Endothelial cell of umbilical vein (primary cell): ENCODE data around the gene PCNA. TPM values are rescaled to one million over a fixed set of nuclear protein-coding genes. Genes with fewer than 3 reads are reported as not detected.

ENCODE experiments used
- BruUV-seq: library from RNA; stranded (reverse); fragments of 400-500 nt; replicated peaks from 2 replicates; lab custom pipeline; 2021; lab: Mats Ljungman, UMichigan
- CTCF ChIA-PET: fragments of 300-600, 350-600 bp; sonication (Branson Sonifier 250); formaldehyde crosslinking; loops from one replicate; lab custom pipeline; 2021; ENCODE audit warnings: antibody characterized with exemption, inconsistent platforms; lab: Charles Lee
- POLR2A ChIA-PET: fragments of 300-600, 350-600 bp; sonication (Branson Sonifier 250); formaldehyde crosslinking; loops from one replicate; lab custom pipeline; 2021; ENCODE audit warnings: antibody characterized with exemption, inconsistent platforms; lab: Charles Lee
- DNase-seq: peaks from one replicate; pipeline ENCODE4 v3.0.0-alpha.2; 2011; ENCODE audit warnings: low read depth, low spot score
- FAIRE-seq: peaks from 2 replicates; lab custom pipeline; 2011; peaks lifted over from hg19 to GRCh38; lab: Jason Lieb, UNC
- H2AFZ ChIP-seq: 2 replicates; pipeline ENCODE4 v1.6.0; 2012; ENCODE audit warnings: low read depth, low read length, control low read depth, inconsistent platforms
- H3K27ac ChIP-seq: 2 replicates; pipeline ENCODE4 v1.5.1; 2011; ENCODE audit warnings: low read depth, mild to moderate bottlenecking, control low read depth, low read length, moderate library complexity; ENCODE audit not compliant: insufficient read depth
- H3K27me3 ChIP-seq, 2 experiments: 2 replicates each; pipeline versions ENCODE4 v1.6.0 to v1.6.1; 2011; ENCODE audit warnings: low read length in 2 of 2, mixed read lengths in 1 of 2; ENCODE audit not compliant: control insufficient read depth in 2 of 2, insufficient read depth in 2 of 2
- H3K36me3 ChIP-seq, 2 experiments: 2 replicates in 1 of 2; 3 replicates in 1 of 2; pipeline ENCODE4 v1.5.1; 2011; ENCODE audit warnings: low read length in 2 of 2, mild to moderate bottlenecking in 1 of 2, moderate library complexity in 1 of 2; ENCODE audit not compliant: control insufficient read depth in 2 of 2, insufficient read depth in 2 of 2; ENCODE audit errors: extremely low read depth in 1 of 2
- H3K4me1 ChIP-seq: 3 replicates; pipeline ENCODE4 v1.5.1; 2011; ENCODE audit warnings: mild to moderate bottlenecking, low read length; ENCODE audit not compliant: control insufficient read depth, insufficient read depth; ENCODE audit errors: extremely low read depth
- H3K4me2 ChIP-seq: 2 replicates; pipeline ENCODE4 v1.6.1; 2011; ENCODE audit warnings: low read length, control low read depth, mixed read lengths; ENCODE audit not compliant: insufficient read depth
- H3K4me3 ChIP-seq, 3 experiments: fragments of 200-600 bp in 1 of 3; sonication (generic), shearing (Covaris generic) in 1 of 3; replicated peaks in 1 of 3; 2 replicates each; pipeline ENCODE4 v1.5.1; 2011 to 2016; ENCODE audit warnings: control low read depth in 3 of 3, low read length in 3 of 3, mild to moderate bottlenecking in 2 of 3, inconsistent platforms in 1 of 3, low read depth in 1 of 3, moderate library complexity in 1 of 3; ENCODE audit not compliant: insufficient read depth in 1 of 3
- H3K79me2 ChIP-seq: 2 replicates; pipeline ENCODE4 v1.6.0; 2012; ENCODE audit warnings: low read length, inconsistent platforms; ENCODE audit not compliant: control insufficient read depth, insufficient read depth
- H3K9ac ChIP-seq: replicated peaks from 2 replicates; pipeline ENCODE3; 2011; ENCODE audit warnings: low read length, control low read depth; ENCODE audit not compliant: insufficient read depth; ENCODE audit errors: extremely low read depth
- H3K9me1 ChIP-seq: replicated peaks from 3 replicates; pipeline ENCODE4 v1.6.0; 2011; ENCODE audit warnings: mild to moderate bottlenecking, low read length; ENCODE audit not compliant: control insufficient read depth, insufficient read depth; ENCODE audit errors: extremely low read depth
- H3K9me3 ChIP-seq: replicated peaks from 2 replicates; pipeline ENCODE4 v1.5.1; 2012; ENCODE audit warnings: low read length, inconsistent platforms; ENCODE audit not compliant: control insufficient read depth, insufficient read depth
- H4K20me1 ChIP-seq: replicated peaks from 2 replicates; pipeline ENCODE3; 2011; ENCODE audit warnings: mild to moderate bottlenecking, low read length; ENCODE audit not compliant: control insufficient read depth, insufficient read depth; ENCODE audit errors: extremely low read depth
- GATA2 ChIP-seq: IDR thresholded peaks from 2 replicates; pipeline ENCODE4 v1.7.0; 2011; ENCODE audit warnings: low read depth, mild to moderate bottlenecking, moderate library complexity, mixed read lengths, low read length; ENCODE audit not compliant: insufficient read length, insufficient read depth
- JUN ChIP-seq: IDR thresholded peaks from 2 replicates; pipeline ENCODE4 v1.6.1; 2011; ENCODE audit warnings: borderline replicate concordance, low read depth; ENCODE audit not compliant: insufficient read length, insufficient read depth
- MYC ChIP-seq: IDR thresholded peaks from one replicate; pipeline ENCODE4 v1.6.1; 2011; ENCODE audit warnings: mild to moderate bottlenecking, low read depth, low read length
- POLR2A ChIP-seq: IDR thresholded peaks from 2 replicates; pipeline ENCODE4 v1.6.1; 2012; ENCODE audit warnings: low read depth, mild to moderate bottlenecking, control low read depth, low read length
- POLR2AphosphoS5 ChIP-seq: IDR thresholded peaks from 2 replicates; pipeline ENCODE4 v1.6.1; 2012; ENCODE audit warnings: low read depth, mild to moderate bottlenecking, control low read depth, low read length, moderate library complexity; ENCODE audit not compliant: insufficient read depth
- dilution Hi-C: fragments of 300-500 bp; cut with MboI; formaldehyde crosslinking; loops from one replicate; pipeline ENCODE4 v1.15.0; 2019; ENCODE audit warnings: low sequenced_read_pairs; ENCODE audit not compliant: extremely low pct_ligation_motif_present
- intact Hi-C: fragments of 100-400 bp; cut with micrococcal nuclease; formaldehyde crosslinking; loops from one replicate; pipeline ENCODE4 v1.10.0; 2022
- polyA plus RNA-seq, 4 experiments: library from polyadenylated mRNA; depleted of rRNA in 3 of 4; stranded (reverse) in 3 of 4; unstranded in 1 of 4; fragments of >200 nt; gene quantifications; 2 replicates each; pipeline versions ENCODE4 v1.2.1 to v1.2.3, GENCODE V29; 2011 to 2012; ENCODE audit warnings: missing spikeins in 1 of 4
- total RNA-seq: library from RNA; stranded (reverse); gene quantifications from 2 replicates; pipeline ENCODE4 v1.2.3, GENCODE V29; 2021
- TF ChIP-seq, protein P1 (sequence below), 2 donors: IDR thresholded peaks; 1 replicate in 1 of 2; 2 replicates in 1 of 2; pipeline ENCODE4 v1.5.1; 2011; ENCODE audit warnings: low read length in 2 of 2, mild to moderate bottlenecking in 2 of 2, moderate library complexity in 2 of 2, control low read depth in 1 of 2, inconsistent platforms in 1 of 2, low read depth in 1 of 2; ENCODE audit not compliant: insufficient read depth in 1 of 2; ENCODE audit errors: extremely low read depth in 1 of 2
- TF ChIP-seq, protein P2 (sequence below): IDR thresholded peaks from 2 replicates; pipeline ENCODE4 v1.6.1; 2011; ENCODE audit not compliant: insufficient read depth, insufficient read length

PCNA gene
- total and polyA plus RNA-seq, 2 donors (not counting 3 experiments of a cell fraction or from before 2014, with no cell fraction given) = 175 to 295 TPM

DNA sequence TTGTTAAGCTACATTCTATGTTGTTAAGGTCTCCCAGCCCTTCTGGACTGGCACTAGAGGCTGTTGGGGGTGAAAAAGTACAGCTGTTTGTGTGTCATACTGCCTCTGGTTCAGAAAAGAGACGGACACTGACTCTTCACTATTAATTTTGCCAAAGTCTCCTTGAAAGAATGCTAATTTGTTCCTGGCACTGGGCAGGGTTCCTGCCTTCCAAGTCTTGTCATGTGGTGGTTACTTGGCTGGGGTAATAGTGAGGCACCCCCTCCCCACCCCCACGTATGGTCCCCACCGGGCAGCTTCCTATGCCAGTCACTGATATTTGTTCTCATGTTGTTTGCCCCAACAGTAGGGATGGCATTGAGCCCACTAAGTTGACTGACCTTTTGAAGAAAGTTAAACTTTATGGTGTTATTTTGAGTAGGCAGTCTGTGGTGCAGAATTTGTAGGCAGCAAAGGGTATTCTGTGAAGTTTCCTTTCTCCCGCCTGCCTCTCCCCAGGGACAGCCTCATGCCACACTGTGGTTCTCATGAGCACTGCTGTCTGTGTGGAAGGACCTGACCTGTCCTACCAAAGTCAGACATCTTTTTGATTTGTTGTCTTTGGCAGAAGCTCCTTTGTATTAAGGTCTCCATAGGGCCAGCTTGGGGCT is 15.7 kb upstream of the PCNA start:
- DNase-seq = no peak
- Histone ChIP-seq H3K79me2 (peaks cover 33% of the 10 kb centered on the region), H3K27ac (no peak overlapping the region), H3K4me1 (no peaks in the 10 kb centered on the region), H2AFZ (no peak overlapping the region), H3K27me3 (no peaks in the 10 kb centered on the region), H3K9me1 (no peaks in the 10 kb centered on the region), H3K4me3 (no peak overlapping the region), H3K36me3 (no peaks in the 10 kb centered on the region), H3K9ac (no peak overlapping the region), H4K20me1 (no peaks in the 10 kb centered on the region), H3K9me3 (no peaks in the 10 kb centered on the region), H3K4me2 (no peak overlapping the region)
- ChIA-PET CTCF (interaction anchor here (1.1 to 2.4 kb wide), 3 partner anchors 9 to 56 kb away, joined by 3 to 8 read pairs (median 4); partner anchors contain the start of gene CDS2), POLR2A (interaction anchor here (1.2 kb wide), 1 partner anchor 9 kb away, joined by 3 read pairs; the partner anchor contains the start of gene CDS2)
- no peak for FAIRE-seq
- TF ChIP-seq JUN (no peak), MYC (no peak), POLR2A (no peak), POLR2AphosphoS5 (no peak), GATA2 (no peak)
- TF ChIP-seq, protein P1, sequence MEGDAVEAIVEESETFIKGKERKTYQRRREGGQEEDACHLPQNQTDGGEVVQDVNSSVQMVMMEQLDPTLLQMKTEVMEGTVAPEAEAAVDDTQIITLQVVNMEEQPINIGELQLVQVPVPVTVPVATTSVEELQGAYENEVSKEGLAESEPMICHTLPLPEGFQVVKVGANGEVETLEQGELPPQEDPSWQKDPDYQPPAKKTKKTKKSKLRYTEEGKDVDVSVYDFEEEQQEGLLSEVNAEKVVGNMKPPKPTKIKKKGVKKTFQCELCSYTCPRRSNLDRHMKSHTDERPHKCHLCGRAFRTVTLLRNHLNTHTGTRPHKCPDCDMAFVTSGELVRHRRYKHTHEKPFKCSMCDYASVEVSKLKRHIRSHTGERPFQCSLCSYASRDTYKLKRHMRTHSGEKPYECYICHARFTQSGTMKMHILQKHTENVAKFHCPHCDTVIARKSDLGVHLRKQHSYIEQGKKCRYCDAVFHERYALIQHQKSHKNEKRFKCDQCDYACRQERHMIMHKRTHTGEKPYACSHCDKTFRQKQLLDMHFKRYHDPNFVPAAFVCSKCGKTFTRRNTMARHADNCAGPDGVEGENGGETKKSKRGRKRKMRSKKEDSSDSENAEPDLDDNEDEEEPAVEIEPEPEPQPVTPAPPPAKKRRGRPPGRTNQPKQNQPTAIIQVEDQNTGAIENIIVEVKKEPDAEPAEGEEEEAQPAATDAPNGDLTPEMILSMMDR (IDR thresholded peaks at IDR 0.05; ENCODE audit: extremely low read depth in 1 of 2, insufficient read depth in 1 of 2, low read depth in 1 of 2, low read length in 2 of 2) = no peak
- TF ChIP-seq, protein P2, sequence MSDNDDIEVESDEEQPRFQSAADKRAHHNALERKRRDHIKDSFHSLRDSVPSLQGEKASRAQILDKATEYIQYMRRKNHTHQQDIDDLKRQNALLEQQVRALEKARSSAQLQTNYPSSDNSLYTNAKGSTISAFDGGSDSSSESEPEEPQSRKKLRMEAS = no peak
- intact Hi-C loops (no loop called here), dilution Hi-C loops (no loop called here)
- BruUV-seq = no TSS peak
